Endothelial cell of umbilical vein (primary cell): ENCODE data around the gene FOXP1. TPM values are rescaled to one million over a fixed set of nuclear protein-coding genes. Genes with fewer than 3 reads are reported as not detected.

ENCODE experiments used
- BruUV-seq: library from RNA; stranded (reverse); fragments of 400-500 nt; replicated peaks from 2 replicates; lab custom pipeline; 2021; lab: Mats Ljungman, UMichigan
- CTCF ChIA-PET: fragments of 300-600, 350-600 bp; sonication (Branson Sonifier 250); formaldehyde crosslinking; loops from one replicate; lab custom pipeline; 2021; ENCODE audit warnings: antibody characterized with exemption, inconsistent platforms; lab: Charles Lee
- POLR2A ChIA-PET: fragments of 300-600, 350-600 bp; sonication (Branson Sonifier 250); formaldehyde crosslinking; loops from one replicate; lab custom pipeline; 2021; ENCODE audit warnings: antibody characterized with exemption, inconsistent platforms; lab: Charles Lee
- DNase-seq: peaks from one replicate; pipeline ENCODE4 v3.0.0-alpha.2; 2011; ENCODE audit warnings: low read depth, low spot score
- FAIRE-seq: peaks from 2 replicates; lab custom pipeline; 2011; peaks lifted over from hg19 to GRCh38; lab: Jason Lieb, UNC
- H2AFZ ChIP-seq: 2 replicates; pipeline ENCODE4 v1.6.0; 2012; ENCODE audit warnings: low read depth, low read length, control low read depth, inconsistent platforms
- H3K27ac ChIP-seq: 2 replicates; pipeline ENCODE4 v1.5.1; 2011; ENCODE audit warnings: low read depth, mild to moderate bottlenecking, control low read depth, low read length, moderate library complexity; ENCODE audit not compliant: insufficient read depth
- H3K27me3 ChIP-seq, 2 experiments: 2 replicates each; pipeline versions ENCODE4 v1.6.0 to v1.6.1; 2011; ENCODE audit warnings: low read length in 2 of 2, mixed read lengths in 1 of 2; ENCODE audit not compliant: control insufficient read depth in 2 of 2, insufficient read depth in 2 of 2
- H3K36me3 ChIP-seq, 2 experiments: 2 replicates in 1 of 2; 3 replicates in 1 of 2; pipeline ENCODE4 v1.5.1; 2011; ENCODE audit warnings: low read length in 2 of 2, mild to moderate bottlenecking in 1 of 2, moderate library complexity in 1 of 2; ENCODE audit not compliant: control insufficient read depth in 2 of 2, insufficient read depth in 2 of 2; ENCODE audit errors: extremely low read depth in 1 of 2
- H3K4me1 ChIP-seq: 3 replicates; pipeline ENCODE4 v1.5.1; 2011; ENCODE audit warnings: mild to moderate bottlenecking, low read length; ENCODE audit not compliant: control insufficient read depth, insufficient read depth; ENCODE audit errors: extremely low read depth
- H3K4me2 ChIP-seq: 2 replicates; pipeline ENCODE4 v1.6.1; 2011; ENCODE audit warnings: low read length, control low read depth, mixed read lengths; ENCODE audit not compliant: insufficient read depth
- H3K4me3 ChIP-seq, 3 experiments: fragments of 200-600 bp in 1 of 3; sonication (generic), shearing (Covaris generic) in 1 of 3; replicated peaks in 1 of 3; 2 replicates each; pipeline ENCODE4 v1.5.1; 2011 to 2016; ENCODE audit warnings: control low read depth in 3 of 3, low read length in 3 of 3, mild to moderate bottlenecking in 2 of 3, inconsistent platforms in 1 of 3, low read depth in 1 of 3, moderate library complexity in 1 of 3; ENCODE audit not compliant: insufficient read depth in 1 of 3
- H3K79me2 ChIP-seq: 2 replicates; pipeline ENCODE4 v1.6.0; 2012; ENCODE audit warnings: low read length, inconsistent platforms; ENCODE audit not compliant: control insufficient read depth, insufficient read depth
- H3K9ac ChIP-seq: replicated peaks from 2 replicates; pipeline ENCODE3; 2011; ENCODE audit warnings: low read length, control low read depth; ENCODE audit not compliant: insufficient read depth; ENCODE audit errors: extremely low read depth
- H3K9me1 ChIP-seq: replicated peaks from 3 replicates; pipeline ENCODE4 v1.6.0; 2011; ENCODE audit warnings: mild to moderate bottlenecking, low read length; ENCODE audit not compliant: control insufficient read depth, insufficient read depth; ENCODE audit errors: extremely low read depth
- H3K9me3 ChIP-seq: replicated peaks from 2 replicates; pipeline ENCODE4 v1.5.1; 2012; ENCODE audit warnings: low read length, inconsistent platforms; ENCODE audit not compliant: control insufficient read depth, insufficient read depth
- H4K20me1 ChIP-seq: replicated peaks from 2 replicates; pipeline ENCODE3; 2011; ENCODE audit warnings: mild to moderate bottlenecking, low read length; ENCODE audit not compliant: control insufficient read depth, insufficient read depth; ENCODE audit errors: extremely low read depth
- EZH2 ChIP-seq: IDR thresholded peaks from 2 replicates; pipeline ENCODE4 v1.6.1; 2012; ENCODE audit warnings: borderline replicate concordance, low read depth, mild to moderate bottlenecking, moderate library complexity, low read length, inconsistent platforms; ENCODE audit not compliant: severe bottlenecking
- FOS ChIP-seq: IDR thresholded peaks from 2 replicates; pipeline ENCODE4 v1.6.1; 2011; ENCODE audit warnings: mild to moderate bottlenecking, low read length, moderate library complexity, borderline replicate concordance; ENCODE audit not compliant: insufficient read depth
- GATA2 ChIP-seq: IDR thresholded peaks from 2 replicates; pipeline ENCODE4 v1.7.0; 2011; ENCODE audit warnings: low read depth, mild to moderate bottlenecking, moderate library complexity, mixed read lengths, low read length; ENCODE audit not compliant: insufficient read length, insufficient read depth
- JUN ChIP-seq: IDR thresholded peaks from 2 replicates; pipeline ENCODE4 v1.6.1; 2011; ENCODE audit warnings: borderline replicate concordance, low read depth; ENCODE audit not compliant: insufficient read length, insufficient read depth
- MAX ChIP-seq: IDR thresholded peaks from 2 replicates; pipeline ENCODE4 v1.6.1; 2011; ENCODE audit not compliant: insufficient read depth, insufficient read length
- MYC ChIP-seq: IDR thresholded peaks from one replicate; pipeline ENCODE4 v1.6.1; 2011; ENCODE audit warnings: mild to moderate bottlenecking, low read depth, low read length
- POLR2A ChIP-seq: IDR thresholded peaks from 2 replicates; pipeline ENCODE4 v1.6.1; 2012; ENCODE audit warnings: low read depth, mild to moderate bottlenecking, control low read depth, low read length
- POLR2AphosphoS5 ChIP-seq: IDR thresholded peaks from 2 replicates; pipeline ENCODE4 v1.6.1; 2012; ENCODE audit warnings: low read depth, mild to moderate bottlenecking, control low read depth, low read length, moderate library complexity; ENCODE audit not compliant: insufficient read depth
- dilution Hi-C: fragments of 300-500 bp; cut with MboI; formaldehyde crosslinking; loops from one replicate; pipeline ENCODE4 v1.15.0; 2019; ENCODE audit warnings: low sequenced_read_pairs; ENCODE audit not compliant: extremely low pct_ligation_motif_present
- intact Hi-C: fragments of 100-400 bp; cut with micrococcal nuclease; formaldehyde crosslinking; loops from one replicate; pipeline ENCODE4 v1.10.0; 2022
- polyA plus RNA-seq, 4 experiments: library from polyadenylated mRNA; depleted of rRNA in 3 of 4; stranded (reverse) in 3 of 4; unstranded in 1 of 4; fragments of >200 nt; gene quantifications; 2 replicates each; pipeline versions ENCODE4 v1.2.1 to v1.2.3, GENCODE V29; 2011 to 2012; ENCODE audit warnings: missing spikeins in 1 of 4
- total RNA-seq: library from RNA; stranded (reverse); gene quantifications from 2 replicates; pipeline ENCODE4 v1.2.3, GENCODE V29; 2021
- TF ChIP-seq, protein P1 (sequence below), 2 donors: IDR thresholded peaks; 1 replicate in 1 of 2; 2 replicates in 1 of 2; pipeline ENCODE4 v1.5.1; 2011; ENCODE audit warnings: low read length in 2 of 2, mild to moderate bottlenecking in 2 of 2, moderate library complexity in 2 of 2, control low read depth in 1 of 2, inconsistent platforms in 1 of 2, low read depth in 1 of 2; ENCODE audit not compliant: insufficient read depth in 1 of 2; ENCODE audit errors: extremely low read depth in 1 of 2

The FOXP1 gene
- total and polyA plus RNA-seq, 2 donors (not counting 3 experiments of a cell fraction or from before 2014, with no cell fraction given) = 41.0 to 107 TPM

- no peak overlapping the region for H2AFZ ChIP-seq
- no peak for TF ChIP-seq EZH2
- TF ChIP-seq FOS = no peak
- TF ChIP-seq POLR2A = no peak
- TF ChIP-seq MAX = no peak
- no peak for TF ChIP-seq POLR2AphosphoS5
- TF ChIP-seq, protein P1, sequence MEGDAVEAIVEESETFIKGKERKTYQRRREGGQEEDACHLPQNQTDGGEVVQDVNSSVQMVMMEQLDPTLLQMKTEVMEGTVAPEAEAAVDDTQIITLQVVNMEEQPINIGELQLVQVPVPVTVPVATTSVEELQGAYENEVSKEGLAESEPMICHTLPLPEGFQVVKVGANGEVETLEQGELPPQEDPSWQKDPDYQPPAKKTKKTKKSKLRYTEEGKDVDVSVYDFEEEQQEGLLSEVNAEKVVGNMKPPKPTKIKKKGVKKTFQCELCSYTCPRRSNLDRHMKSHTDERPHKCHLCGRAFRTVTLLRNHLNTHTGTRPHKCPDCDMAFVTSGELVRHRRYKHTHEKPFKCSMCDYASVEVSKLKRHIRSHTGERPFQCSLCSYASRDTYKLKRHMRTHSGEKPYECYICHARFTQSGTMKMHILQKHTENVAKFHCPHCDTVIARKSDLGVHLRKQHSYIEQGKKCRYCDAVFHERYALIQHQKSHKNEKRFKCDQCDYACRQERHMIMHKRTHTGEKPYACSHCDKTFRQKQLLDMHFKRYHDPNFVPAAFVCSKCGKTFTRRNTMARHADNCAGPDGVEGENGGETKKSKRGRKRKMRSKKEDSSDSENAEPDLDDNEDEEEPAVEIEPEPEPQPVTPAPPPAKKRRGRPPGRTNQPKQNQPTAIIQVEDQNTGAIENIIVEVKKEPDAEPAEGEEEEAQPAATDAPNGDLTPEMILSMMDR (IDR thresholded peaks at IDR 0.05; ENCODE audit: extremely low read depth in 1 of 2, insufficient read depth in 1 of 2, low read depth in 1 of 2, low read length in 2 of 2) = no peak
- no peak for TF ChIP-seq MYC
- TF ChIP-seq JUN = no peak
- TF ChIP-seq GATA2 = no peak
- POLR2A ChIA-PET = no interaction called here
- H3K9me3 ChIP-seq = no peaks in the 10 kb centered on the region
- H3K9ac ChIP-seq = no peak overlapping the region
- H3K4me1 ChIP-seq = peaks cover 23% of the 10 kb centered on the region
- FAIRE-seq (no peak), DNase-seq (no peak)
- CTCF ChIA-PET = interaction anchor here (1.2 kb wide), 1 partner anchor 10 kb away, joined by 3 read pairs; no protein-coding TSS in a partner anchor
- H3K27ac ChIP-seq = no peak overlapping the region
- H3K4me2 ChIP-seq = no peak overlapping the region
- dilution Hi-C loops = no loop called here
- intact Hi-C loops = no loop called here
- no peaks in the 10 kb centered on the region for H3K27me3 ChIP-seq
- no TSS peak for BruUV-seq
- no peaks in the 10 kb centered on the region for H4K20me1 ChIP-seq
- H3K79me2 ChIP-seq = peaks cover 78% of the 10 kb centered on the region
- no peaks in the 10 kb centered on the region for H3K9me1 ChIP-seq
- H3K4me3 ChIP-seq = no peak overlapping the region
- H3K36me3 ChIP-seq = peaks cover 6 to 27% of the 10 kb centered on the region in 2 experiments
Observed at GRCh38 chr3:71031181-71031580, 552.3 kb downstream of the FOXP1 start.
